ENCODE data around the gene CDC42BPB. TPM values are rescaled to one million over a fixed set of nuclear protein-coding genes. Genes with fewer than 3 reads are reported as not detected.

CDC42BPB gene
- total and polyA plus RNA-seq, 2 of the 13 experiments (the other 11 are each of a cell fraction or from before 2014, with no cell fraction given): 19.7 to 32.3 TPM

DNA sequence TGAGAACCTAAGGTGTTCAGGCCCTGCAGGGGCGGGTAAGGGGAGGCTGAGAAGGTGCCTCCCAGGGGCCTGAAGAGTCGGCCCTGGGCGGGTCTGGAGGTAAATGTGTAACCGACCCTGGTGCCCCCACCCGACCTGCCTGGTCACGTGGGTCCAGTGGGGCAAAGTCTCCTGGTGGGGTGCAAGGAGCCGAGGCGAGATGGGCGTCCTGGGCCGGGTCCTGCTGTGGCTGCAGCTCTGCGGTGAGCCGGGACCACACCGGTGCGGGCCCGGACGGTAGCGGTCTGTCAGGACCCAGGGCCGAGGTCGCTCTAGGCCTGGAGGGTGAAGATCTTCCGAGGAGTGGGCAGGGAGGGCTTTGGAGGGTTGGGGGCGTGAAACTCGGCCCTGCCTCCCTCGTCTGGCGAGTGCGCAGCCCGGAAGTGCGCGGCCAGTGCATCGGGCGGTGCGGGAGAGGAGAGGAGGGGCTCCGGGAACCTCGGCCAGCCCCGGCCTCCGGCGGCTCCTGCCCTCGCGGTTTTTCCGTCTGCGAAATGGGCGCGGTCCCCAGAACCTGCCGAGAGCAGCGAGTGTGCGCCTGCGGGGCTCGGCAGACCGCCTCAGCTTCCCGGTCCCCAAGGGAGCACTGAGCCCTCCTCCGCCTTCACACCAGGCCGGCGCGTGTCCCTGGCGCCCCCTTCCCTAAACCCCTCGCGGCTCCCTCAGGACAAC, 134.7 kb downstream of the CDC42BPB start, which contains the start of gene AMN (continued):
- TF ChIP-seq, protein P1, sequence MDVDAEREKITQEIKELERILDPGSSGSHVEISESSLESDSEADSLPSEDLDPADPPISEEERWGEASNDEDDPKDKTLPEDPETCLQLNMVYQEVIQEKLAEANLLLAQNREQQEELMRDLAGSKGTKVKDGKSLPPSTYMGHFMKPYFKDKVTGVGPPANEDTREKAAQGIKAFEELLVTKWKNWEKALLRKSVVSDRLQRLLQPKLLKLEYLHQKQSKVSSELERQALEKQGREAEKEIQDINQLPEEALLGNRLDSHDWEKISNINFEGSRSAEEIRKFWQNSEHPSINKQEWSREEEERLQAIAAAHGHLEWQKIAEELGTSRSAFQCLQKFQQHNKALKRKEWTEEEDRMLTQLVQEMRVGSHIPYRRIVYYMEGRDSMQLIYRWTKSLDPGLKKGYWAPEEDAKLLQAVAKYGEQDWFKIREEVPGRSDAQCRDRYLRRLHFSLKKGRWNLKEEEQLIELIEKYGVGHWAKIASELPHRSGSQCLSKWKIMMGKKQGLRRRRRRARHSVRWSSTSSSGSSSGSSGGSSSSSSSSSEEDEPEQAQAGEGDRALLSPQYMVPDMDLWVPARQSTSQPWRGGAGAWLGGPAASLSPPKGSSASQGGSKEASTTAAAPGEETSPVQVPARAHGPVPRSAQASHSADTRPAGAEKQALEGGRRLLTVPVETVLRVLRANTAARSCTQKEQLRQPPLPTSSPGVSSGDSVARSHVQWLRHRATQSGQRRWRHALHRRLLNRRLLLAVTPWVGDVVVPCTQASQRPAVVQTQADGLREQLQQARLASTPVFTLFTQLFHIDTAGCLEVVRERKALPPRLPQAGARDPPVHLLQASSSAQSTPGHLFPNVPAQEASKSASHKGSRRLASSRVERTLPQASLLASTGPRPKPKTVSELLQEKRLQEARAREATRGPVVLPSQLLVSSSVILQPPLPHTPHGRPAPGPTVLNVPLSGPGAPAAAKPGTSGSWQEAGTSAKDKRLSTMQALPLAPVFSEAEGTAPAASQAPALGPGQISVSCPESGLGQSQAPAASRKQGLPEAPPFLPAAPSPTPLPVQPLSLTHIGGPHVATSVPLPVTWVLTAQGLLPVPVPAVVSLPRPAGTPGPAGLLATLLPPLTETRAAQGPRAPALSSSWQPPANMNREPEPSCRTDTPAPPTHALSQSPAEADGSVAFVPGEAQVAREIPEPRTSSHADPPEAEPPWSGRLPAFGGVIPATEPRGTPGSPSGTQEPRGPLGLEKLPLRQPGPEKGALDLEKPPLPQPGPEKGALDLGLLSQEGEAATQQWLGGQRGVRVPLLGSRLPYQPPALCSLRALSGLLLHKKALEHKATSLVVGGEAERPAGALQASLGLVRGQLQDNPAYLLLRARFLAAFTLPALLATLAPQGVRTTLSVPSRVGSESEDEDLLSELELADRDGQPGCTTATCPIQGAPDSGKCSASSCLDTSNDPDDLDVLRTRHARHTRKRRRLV (CRISPR knock-in tag; IDR thresholded peaks at IDR 0.05): no peak
- peak; percentile 90 for TF ChIP-seq ZBTB7A (CRISPR knock-in tag; IDR thresholded peaks at IDR 0.05)
- TF ChIP-seq MAFK (conservative IDR thresholded peaks at IDR 0.05 in 1 of 2, IDR thresholded peaks at IDR 0.05 in 1 of 2; ENCODE audit: low read length in 2 of 2): no peak
- no peak for TF ChIP-seq HMG20A (CRISPR knock-in tag; IDR thresholded peaks at IDR 0.05; ENCODE audit: borderline replicate concordance)
- TF ChIP-seq ZKSCAN5 (CRISPR knock-in tag; IDR thresholded peaks at IDR 0.05): no peak
- TF ChIP-seq NBN (conservative IDR thresholded peaks at IDR 0.05): no peak
- TF ChIP-seq, protein P2, sequence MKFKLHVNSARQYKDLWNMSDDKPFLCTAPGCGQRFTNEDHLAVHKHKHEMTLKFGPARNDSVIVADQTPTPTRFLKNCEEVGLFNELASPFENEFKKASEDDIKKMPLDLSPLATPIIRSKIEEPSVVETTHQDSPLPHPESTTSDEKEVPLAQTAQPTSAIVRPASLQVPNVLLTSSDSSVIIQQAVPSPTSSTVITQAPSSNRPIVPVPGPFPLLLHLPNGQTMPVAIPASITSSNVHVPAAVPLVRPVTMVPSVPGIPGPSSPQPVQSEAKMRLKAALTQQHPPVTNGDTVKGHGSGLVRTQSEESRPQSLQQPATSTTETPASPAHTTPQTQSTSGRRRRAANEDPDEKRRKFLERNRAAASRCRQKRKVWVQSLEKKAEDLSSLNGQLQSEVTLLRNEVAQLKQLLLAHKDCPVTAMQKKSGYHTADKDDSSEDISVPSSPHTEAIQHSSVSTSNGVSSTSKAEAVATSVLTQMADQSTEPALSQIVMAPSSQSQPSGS (CRISPR knock-in tag; IDR thresholded peaks at IDR 0.05): peak; percentile 48; the same call in 1 of the 2 replicates
- TF ChIP-seq KDM2A (CRISPR knock-in tag; IDR thresholded peaks at IDR 0.05; ENCODE audit: borderline replicate concordance, low read depth): peak; percentile 45; the same call in 1 of the 2 replicates
- TF ChIP-seq FOXO1 (CRISPR knock-in tag; IDR thresholded peaks at IDR 0.05): peak; percentile 8; the same call in 1 of the 2 replicates
- TF ChIP-seq KAT2B (IDR thresholded peaks at IDR 0.05; ENCODE audit: borderline replicate concordance, low read depth, low read length): no peak
- no peak for TF ChIP-seq SRSF1 (optimal IDR thresholded peaks at IDR 0.05; ENCODE audit: low read depth, low read length)
- TF ChIP-seq SMAD9 (CRISPR knock-in tag; IDR thresholded peaks at IDR 0.05): no peak
- TF ChIP-seq, protein P3, sequence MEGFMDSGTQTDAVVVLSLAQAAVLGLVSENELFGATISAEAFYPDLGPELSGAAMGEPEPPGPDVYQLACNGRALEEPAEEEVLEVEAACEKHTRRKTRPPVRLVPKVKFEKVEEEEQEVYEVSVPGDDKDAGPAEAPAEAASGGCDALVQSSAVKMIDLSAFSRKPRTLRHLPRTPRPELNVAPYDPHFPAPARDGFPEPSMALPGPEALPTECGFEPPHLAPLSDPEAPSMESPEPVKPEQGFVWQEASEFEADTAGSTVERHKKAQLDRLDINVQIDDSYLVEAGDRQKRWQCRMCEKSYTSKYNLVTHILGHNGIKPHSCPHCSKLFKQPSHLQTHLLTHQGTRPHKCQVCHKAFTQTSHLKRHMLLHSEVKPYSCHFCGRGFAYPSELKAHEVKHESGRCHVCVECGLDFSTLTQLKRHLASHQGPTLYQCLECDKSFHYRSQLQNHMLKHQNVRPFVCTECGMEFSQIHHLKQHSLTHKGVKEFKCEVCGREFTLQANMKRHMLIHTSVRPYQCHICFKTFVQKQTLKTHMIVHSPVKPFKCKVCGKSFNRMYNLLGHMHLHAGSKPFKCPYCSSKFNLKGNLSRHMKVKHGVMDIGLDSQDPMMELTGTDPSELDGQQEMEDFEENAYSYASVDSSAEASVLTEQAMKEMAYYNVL (CRISPR knock-in tag; IDR thresholded peaks at IDR 0.05; ENCODE audit: borderline replicate concordance): 0 out of 2 replicates have a peak, but pooled peaks have one; percentile 20
- TF ChIP-seq POLR2A (IDR thresholded peaks at IDR 0.05; ENCODE audit: insufficient read depth in 1 of 2, low read depth in 2 of 2, low read length in 2 of 2): peak; percentile 86 to 96
- no peak; the same call in 1 of the 2 replicates for TF ChIP-seq DPF2 (CRISPR knock-in tag; IDR thresholded peaks at IDR 0.05; ENCODE audit: borderline replicate concordance, low read depth)
- no peak for TF ChIP-seq TBP (CRISPR knock-in tag; IDR thresholded peaks at IDR 0.05)
- TF ChIP-seq, protein P4, sequence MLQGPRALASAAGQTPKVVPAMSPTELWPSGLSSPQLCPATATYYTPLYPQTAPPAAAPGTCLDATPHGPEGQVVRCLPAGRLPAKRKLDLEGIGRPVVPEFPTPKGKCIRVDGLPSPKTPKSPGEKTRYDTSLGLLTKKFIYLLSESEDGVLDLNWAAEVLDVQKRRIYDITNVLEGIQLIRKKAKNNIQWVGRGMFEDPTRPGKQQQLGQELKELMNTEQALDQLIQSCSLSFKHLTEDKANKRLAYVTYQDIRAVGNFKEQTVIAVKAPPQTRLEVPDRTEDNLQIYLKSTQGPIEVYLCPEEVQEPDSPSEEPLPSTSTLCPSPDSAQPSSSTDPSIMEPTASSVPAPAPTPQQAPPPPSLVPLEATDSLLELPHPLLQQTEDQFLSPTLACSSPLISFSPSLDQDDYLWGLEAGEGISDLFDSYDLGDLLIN (CRISPR knock-in tag; IDR thresholded peaks at IDR 0.05; ENCODE audit: borderline replicate concordance): no peak
- no peak for TF ChIP-seq ZNF3 (CRISPR knock-in tag; IDR thresholded peaks at IDR 0.05)
- TF ChIP-seq, protein P5, sequence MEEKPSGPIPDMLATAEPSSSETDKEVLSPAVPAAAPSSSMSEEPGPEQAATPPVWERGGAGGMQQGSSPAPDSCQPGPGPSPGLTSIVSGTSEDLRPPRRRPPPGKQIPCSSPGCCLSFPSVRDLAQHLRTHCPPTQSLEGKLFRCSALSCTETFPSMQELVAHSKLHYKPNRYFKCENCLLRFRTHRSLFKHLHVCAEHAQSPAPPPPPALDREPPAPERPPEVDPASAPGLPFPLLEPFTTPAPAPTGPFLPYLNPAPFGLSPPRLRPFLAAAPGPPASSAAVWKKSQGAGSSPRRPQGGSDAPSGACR (CRISPR knock-in tag; IDR thresholded peaks at IDR 0.05): peak; percentile 89; the same call in 1 of the 2 replicates
- TF ChIP-seq ELF3 (CRISPR knock-in tag; IDR thresholded peaks at IDR 0.05): peak; percentile 60; the same call in 1 of the 2 replicates
